Measurements from ENCODE around the gene TMEM52. TPM values are rescaled to one million over a fixed set of nuclear protein-coding genes. Genes with fewer than 3 reads are reported as not detected.

Gene TMEM52
- total RNA-seq, 2 experiments from 2014 or later = 1.7 to 2.5 TPM

GRCh38 chr1:1874901-1875300 is 44.2 kb downstream of the TMEM52 start:
- CTCF ChIA-PET (ENCODE audit: unreplicated experiment) = no interaction called here
- POLR2A ChIA-PET = interaction anchor here (1.5 kb wide), 1 partner anchor 11 kb away, joined by 3 read pairs; no protein-coding TSS in a partner anchor
- no peak for TF ChIP-seq CTCF (conservative IDR thresholded peaks at IDR 0.05; ENCODE audit: low read length)
- TF ChIP-seq EZH2phosphoT487 (IDR thresholded peaks at IDR 0.05; ENCODE audit: borderline replicate concordance, low read depth, low read length) = no peak
- Histone ChIP-seq H4K20me1 (ENCODE audit: insufficient read depth, low read length) (peaks cover 47% of the 10 kb centered on the region), H3K79me2 (ENCODE audit: insufficient read depth, low read depth, low read length) (peaks cover 100% of the 10 kb centered on the region), H3K36me3 (ENCODE audit: insufficient read depth, low read length) (peaks cover 97% of the 10 kb centered on the region), H3K4me3 (ENCODE audit: low read depth, low read length, poor library complexity, severe bottlenecking) (no peak overlapping the region), H2AFZ (ENCODE audit: low read length) (no peak overlapping the region), H3K27ac (ENCODE audit: low read depth, low read length, poor library complexity, severe bottlenecking) (no peak overlapping the region), H3K9me2 (ENCODE audit: insufficient read depth, low read length) (no peaks in the 10 kb centered on the region), H3K4me2 (ENCODE audit: low read length) (no peak overlapping the region), H3K4me1 (ENCODE audit: insufficient read depth, low read length, poor library complexity, severe bottlenecking) (peaks cover 37% of the 10 kb centered on the region), H3K9me3 (ENCODE audit: low read length) (no peaks in the 10 kb centered on the region)
- BruUV-seq (replicated peaks) = no TSS peak
- no peak for DNase-seq (ENCODE audit: low spot score)
- intact Hi-C loops (cut with micrococcal nuclease; ENCODE audit: unreplicated experiment) = no loop called here

GRCh38 chr1:1873186-1873585 is 45.9 kb downstream of the TMEM52 start:
- DNase-seq (ENCODE audit: low spot score) = no peak
- ChIA-PET POLR2A (interaction anchor here (1.8 kb wide), 1 partner anchor 10 kb away, joined by 5 read pairs; no protein-coding TSS in a partner anchor), CTCF (ENCODE audit: unreplicated experiment) (no interaction called here)
- H4K20me1 ChIP-seq (ENCODE audit: insufficient read depth, low read length) = peaks cover 34% of the 10 kb centered on the region
- H2AFZ ChIP-seq (ENCODE audit: low read length) = no peak overlapping the region
- H3K79me2 ChIP-seq (ENCODE audit: insufficient read depth, low read depth, low read length) = peaks cover 100% of the 10 kb centered on the region
- peaks cover 4% of the 10 kb centered on the region; the same call in 1 of the 2 replicates for H3K9me3 ChIP-seq (ENCODE audit: low read length)
- intact Hi-C loops (cut with micrococcal nuclease; ENCODE audit: unreplicated experiment) = no loop called here
- H3K4me2 ChIP-seq (ENCODE audit: low read length) = no peak overlapping the region
- no TSS peak for BruUV-seq (replicated peaks)
- TF ChIP-seq EZH2phosphoT487 (IDR thresholded peaks at IDR 0.05; ENCODE audit: borderline replicate concordance, low read depth, low read length) = no peak
- TF ChIP-seq CTCF (conservative IDR thresholded peaks at IDR 0.05; ENCODE audit: low read length) = no peak
- H3K9me2 ChIP-seq (ENCODE audit: insufficient read depth, low read length) = no peaks in the 10 kb centered on the region
- peaks cover 97% of the 10 kb centered on the region for H3K36me3 ChIP-seq (ENCODE audit: insufficient read depth, low read length)
- H3K27ac ChIP-seq (ENCODE audit: low read depth, low read length, poor library complexity, severe bottlenecking) = no peak overlapping the region
- H3K4me1 ChIP-seq (ENCODE audit: insufficient read depth, low read length, poor library complexity, severe bottlenecking) = peaks cover 38% of the 10 kb centered on the region
- no peak overlapping the region for H3K4me3 ChIP-seq (ENCODE audit: low read depth, low read length, poor library complexity, severe bottlenecking)

- H4K20me1 ChIP-seq (ENCODE audit: insufficient read depth, low read length) = peaks cover 27% of the 10 kb centered on the region
- peaks cover 100% of the 10 kb centered on the region for H3K79me2 ChIP-seq (ENCODE audit: insufficient read depth, low read depth, low read length)
- peaks cover 96% of the 10 kb centered on the region for H3K36me3 ChIP-seq (ENCODE audit: insufficient read depth, low read length)
- no peaks in the 10 kb centered on the region for H3K9me2 ChIP-seq (ENCODE audit: insufficient read depth, low read length)
- BruUV-seq (replicated peaks) = no TSS peak
- no peak overlapping the region for H3K4me3 ChIP-seq (ENCODE audit: low read depth, low read length, poor library complexity, severe bottlenecking)
- H3K4me2 ChIP-seq (ENCODE audit: low read length) = no peak overlapping the region
- peaks cover 4% of the 10 kb centered on the region; the same call in 1 of the 2 replicates for H3K9me3 ChIP-seq (ENCODE audit: low read length)
- POLR2A ChIA-PET = interaction anchor here (0.7 to 1.8 kb wide), 3 partner anchors 10 to 95 kb away, joined by 3 to 5 read pairs (median 4); no protein-coding TSS in a partner anchor
- no peak overlapping the region for H3K27ac ChIP-seq (ENCODE audit: low read depth, low read length, poor library complexity, severe bottlenecking)
- H2AFZ ChIP-seq (ENCODE audit: low read length) = no peak overlapping the region
- peaks cover 31% of the 10 kb centered on the region for H3K4me1 ChIP-seq (ENCODE audit: insufficient read depth, low read length, poor library complexity, severe bottlenecking)
- CTCF ChIA-PET (ENCODE audit: unreplicated experiment) = no interaction called here
- DNase-seq (ENCODE audit: low spot score) = no peak
- TF ChIP-seq EZH2phosphoT487 (IDR thresholded peaks at IDR 0.05; ENCODE audit: borderline replicate concordance, low read depth, low read length) = no peak
- TF ChIP-seq CTCF (conservative IDR thresholded peaks at IDR 0.05; ENCODE audit: low read length) = no peak
- intact Hi-C loops (cut with micrococcal nuclease; ENCODE audit: unreplicated experiment) = no loop called here
Measured at GRCh38 chr1:1872329-1872994, 46.6 kb downstream of the TMEM52 start.
